Measurements from ENCODE around the gene RNU1-4.
"Not testable (repeated sequence)": the region's sequence is repeated elsewhere in the genome, so short reads cannot be mapped to it uniquely, and the experiment has no call there.

RNU1-4 gene

GRCh38 chr1:16707130-16708093, 32.9 kb upstream of the RNU1-4 start:
- not testable (repeated sequence) for DNase-seq (ENCODE audit: insufficient read length, low spot score); FAIRE-seq

- peak; percentile 72 for FAIRE-seq
These were observed 31.6 kb upstream of the RNU1-4 start for GRCh38 chr1:16708704-16709103.

GRCh38 chr1:16709659-16710087, 30.6 kb upstream of the RNU1-4 start:
- DNase-seq (ENCODE audit: insufficient read length, low spot score) = not testable (repeated sequence)
- peak; percentile 80 for FAIRE-seq

More at GRCh38 chr1:16708704-16709103, 31.6 kb upstream of the RNU1-4 start:
- not testable (repeated sequence) for DNase-seq (ENCODE audit: insufficient read length, low spot score)

GRCh38 chr1:16710618-16711017, 29.7 kb upstream of the RNU1-4 start:
- FAIRE-seq; DNase-seq (ENCODE audit: insufficient read length, low spot score): not testable (repeated sequence)

- DNase-seq (ENCODE audit: insufficient read length, low spot score); FAIRE-seq: not testable (repeated sequence)
These were observed 28.2 kb upstream of the RNU1-4 start for GRCh38 chr1:16712131-16712530.

- not testable (repeated sequence) for DNase-seq (ENCODE audit: insufficient read length, low spot score); FAIRE-seq
These were observed 27.7 kb upstream of the RNU1-4 start for GRCh38 chr1:16712582-16712981.

- not testable (repeated sequence) for FAIRE-seq
These were observed 27.3 kb upstream of the RNU1-4 start for GRCh38 chr1:16712984-16713383.

GRCh38 chr1:16713480-16713879, 26.8 kb upstream of the RNU1-4 start:
- FAIRE-seq; DNase-seq (ENCODE audit: insufficient read length, low spot score): not testable (repeated sequence)

More at GRCh38 chr1:16712984-16713383, 27.3 kb upstream of the RNU1-4 start:
- DNase-seq (ENCODE audit: insufficient read length, low spot score) = not testable (repeated sequence)

- DNase-seq (ENCODE audit: insufficient read length, low spot score) (no peak), FAIRE-seq (no peak)
These were observed 23.5 kb upstream of the RNU1-4 start for GRCh38 chr1:16716691-16717335.

- no peak for FAIRE-seq
- DNase-seq (ENCODE audit: insufficient read length, low spot score) = no peak
These were observed 22.8 kb upstream of the RNU1-4 start for GRCh38 chr1:16717336-16718098.

GRCh38 chr1:16718099-16718907, 22.0 kb upstream of the RNU1-4 start:
- DNase-seq (ENCODE audit: insufficient read length, low spot score); FAIRE-seq: not testable (repeated sequence)

- DNase-seq (ENCODE audit: insufficient read length, low spot score) = no peak
These were observed 21.3 kb upstream of the RNU1-4 start for GRCh38 chr1:16718908-16719533.

GRCh38 chr1:16719571-16720350, 20.6 kb upstream of the RNU1-4 start:
- no peak for DNase-seq (ENCODE audit: insufficient read length, low spot score)
- FAIRE-seq = no peak

More at GRCh38 chr1:16718908-16719533, 21.3 kb upstream of the RNU1-4 start:
- FAIRE-seq = no peak

GRCh38 chr1:16720351-16721223, 19.7 kb upstream of the RNU1-4 start:
- FAIRE-seq = no peak
- DNase-seq (ENCODE audit: insufficient read length, low spot score) = no peak

- DNase-seq (ENCODE audit: insufficient read length, low spot score) = no peak
These were observed 18.3 kb upstream of the RNU1-4 start for GRCh38 chr1:16721871-16722641.

GRCh38 chr1:16724718-16725438, 15.4 kb upstream of the RNU1-4 start:
- FAIRE-seq (no peak), DNase-seq (ENCODE audit: insufficient read length, low spot score) (no peak)

More at GRCh38 chr1:16721871-16722641, 18.3 kb upstream of the RNU1-4 start:
- FAIRE-seq = no peak

Measured in HTR-8/SVneo (cell line).